ENCODE measurements around the gene EPHA6.

DNA sequence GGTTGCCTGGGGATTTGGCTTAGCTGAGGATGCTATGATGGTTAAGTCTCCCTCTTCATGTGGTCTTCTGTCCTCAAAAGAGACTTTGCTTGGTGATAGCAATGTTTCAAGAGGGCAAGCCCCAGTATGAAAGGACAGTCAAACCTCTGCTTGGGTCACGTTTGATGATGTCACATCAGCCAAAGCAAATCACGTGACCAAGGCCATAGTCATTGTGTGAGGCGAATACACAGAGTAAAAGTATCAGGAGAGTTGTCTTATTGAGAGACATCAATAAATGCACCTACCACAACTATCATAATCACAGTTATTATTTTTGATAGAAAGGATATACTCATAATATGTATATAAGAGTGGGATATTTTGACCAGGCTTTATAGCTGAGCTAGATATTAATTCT is 243.0 kb downstream of the EPHA6 start:
- TF ChIP-seq FOXM1 (IDR thresholded peaks at IDR 0.05; ENCODE audit: borderline replicate concordance) (no peak), CTBP1 (IDR thresholded peaks at IDR 0.05; ENCODE audit: borderline replicate concordance) (no peak), TARDBP (IDR thresholded peaks at IDR 0.05) (no peak), ARNT (IDR thresholded peaks at IDR 0.05) (no peak)

All from HEK293T (cell line).